Embryonic facial prominence (tissue), 1 donor: ENCODE measurements around the gene MYH7B.

Source experiments
- DNase-seq: peaks from one replicate; pipeline ENCODE4 v3.0.0-alpha.2; 2016; ENCODE audit errors: extremely low spot score

Gene MYH7B

GRCh38 chr20:35004749-35005462 is 49.2 kb downstream of the MYH7B start:
- DNase-seq, result no peak
